Upper lobe of left lung (tissue), 6 donors: ENCODE data around the gene CIRBP. TPM values are rescaled to one million over a fixed set of nuclear protein-coding genes. Genes with fewer than 3 reads are reported as not detected.
A peak's percentile ranks its signal among the peaks of the same experiment; 100 is the strongest.

Source experiments
- ATAC-seq, 2 donors: fragments of 200-7000 bp; cut with Tn5 transposase; one replicate each; pipeline ENCODE4 v1.9.1; 2022; ENCODE audit warnings: mild to moderate bottlenecking in 2 of 2, moderate library complexity in 2 of 2; ENCODE audit not compliant: low FRiP score in 2 of 2
- DNase-seq, 2 donors: peaks; one replicate each; pipeline ENCODE4 v3.0.0-alpha.2; 2019 to 2020
- H3K27ac ChIP-seq, 4 donors: fragments of 200-600 bp; sonication (generic); one replicate each; pipeline ENCODE4 v1.5.1; 2016 to 2019
- H3K27me3 ChIP-seq, 4 donors: fragments of 200-600 bp; sonication (generic); one replicate each; pipeline ENCODE4 v1.5.1; 2017 to 2019
- H3K36me3 ChIP-seq, 4 donors: fragments of 200-600 bp; sonication (generic); one replicate each; pipeline ENCODE4 v1.5.1; 2016 to 2019
- H3K4me1 ChIP-seq, 4 donors: fragments of 200-600 bp; sonication (generic); one replicate each; pipeline ENCODE4 v1.5.1; 2018 to 2019
- H3K4me3 ChIP-seq, 4 donors: fragments of 200-600 bp; sonication (generic); one replicate each; pipeline ENCODE4 v1.5.1; 2017 to 2019; ENCODE audit warnings: mild to moderate bottlenecking in 2 of 4, moderate library complexity in 1 of 4
- H3K9me3 ChIP-seq, 4 donors: fragments of 200-600 bp; sonication (generic); one replicate each; pipeline ENCODE4 v1.5.1; 2018 to 2019
- CTCF ChIP-seq, 6 experiments: fragments of 450-650 bp in 4 of 6; fragments of 200-600 bp in 2 of 6; sonication (generic) in 2 of 6; IDR thresholded peaks; one replicate each; pipeline ENCODE4 v1.5.1; 2016 to 2019; ENCODE audit warnings: antibody characterized with exemption in 6 of 6
- EP300 ChIP-seq, 4 donors: sonication (generic); formaldehyde crosslinking; IDR thresholded peaks; one replicate each; pipeline ENCODE4 v1.5.1; 2017; ENCODE audit warnings: antibody characterized with exemption in 4 of 4, control low read depth in 2 of 4
- POLR2A ChIP-seq, 4 donors: fragments of 450-650 bp; IDR thresholded peaks; one replicate each; pipeline ENCODE4 v1.5.1; 2016 to 2017; ENCODE audit warnings: antibody characterized with exemption in 4 of 4, mild to moderate bottlenecking in 2 of 4
- POLR2AphosphoS5 ChIP-seq, 2 donors: sonication (generic); formaldehyde crosslinking; IDR thresholded peaks; one replicate each; pipeline ENCODE4 v1.5.1; 2017; ENCODE audit warnings: antibody characterized with exemption in 2 of 2
- WGBS, 2 donors: methylation state at CpG; one replicate each; pipeline ENCODE4 v1.1.5; 2017 to 2018; 5-methylcytosine and 5-hydroxymethylcytosine counted together
- total RNA-seq, 6 donors: library from RNA; depleted of rRNA in 4 of 6; stranded (reverse); fragments of >200 nt in 4 of 6; gene quantifications; one replicate each; pipeline versions ENCODE4 v1.1.0 to v1.2.1, GENCODE V29; 2016 to 2021
- donor health status: DM: no; HTN: no; CAD: no; lungs with moderate emphysema.
- donor health status: DM: no; HTN: yes; CAD: no; lungs with severe emphysema.

The CIRBP gene
- total RNA-seq, 6 donors from 2014 or later, result 326 to 1,348 (median 441) TPM

- Histone ChIP-seq H3K4me3 (peak overlapping the region; percentile 47 to 66 (median 56)), H3K27ac (peak overlapping the region; percentile 85 to 100 (median 93)), H3K9me3 (no peaks in the 10 kb centered on the region), H3K36me3 (peaks cover 4 to 13% (median 5%) of the 10 kb centered on the region in 4 donors), H3K4me1 (peaks cover 72 to 89% (median 80%) of the 10 kb centered on the region in 4 donors), H3K27me3 (no peaks in the 10 kb centered on the region)
- ATAC-seq, result peak; percentile 76
- WGBS, 2 donors, result 4 to 10% methylated on average over 16 to 51 of the region's 84 CpGs
- TF ChIP-seq POLR2AphosphoS5 (IDR thresholded peaks at IDR 0.05) (peak; percentile 49 to 65), CTCF (IDR thresholded peaks at IDR 0.05) (peak in 2 of 6 experiments; percentile 37 to 40), POLR2A (IDR thresholded peaks at IDR 0.05) (peak in 1 of 4 donors; percentile 32), EP300 (IDR thresholded peaks at IDR 0.05) (peak in 1 of 4 donors; percentile 29)
- DNase-seq, result peak; percentile 95 to 98
Measured at GRCh38 chr19:1266129-1266915, 2.8 kb upstream of the CIRBP start.

GRCh38 chr19:1266916-1267476 lies 2.1 kb upstream of the CIRBP start:
- H3K36me3 ChIP-seq, result peaks cover 7 to 19% (median 12%) of the 10 kb centered on the region in 4 donors
- peak overlapping the region; percentile 85 to 100 (median 93) for H3K27ac ChIP-seq
- H3K4me3 ChIP-seq, result peak overlapping the region; percentile 47 to 66 (median 56)
- H3K9me3 ChIP-seq, result no peaks in the 10 kb centered on the region
- TF ChIP-seq POLR2A (IDR thresholded peaks at IDR 0.05) (no peak), EP300 (IDR thresholded peaks at IDR 0.05) (peak in 1 of 4 donors; percentile 36), CTCF (IDR thresholded peaks at IDR 0.05) (peak; percentile 97 to 100 (median 100)), POLR2AphosphoS5 (IDR thresholded peaks at IDR 0.05) (peak in 1 of 2 donors; percentile 34)
- 0 to 1% methylated on average over 5 to 34 of the region's 59 CpGs for WGBS, 2 donors
- no peaks in the 10 kb centered on the region for H3K27me3 ChIP-seq
- ATAC-seq, result peak in 1 of 2 donors; percentile 66
- peaks cover 72 to 89% (median 80%) of the 10 kb centered on the region in 4 donors for H3K4me1 ChIP-seq
- peak; percentile 78 to 98 for DNase-seq

- Histone ChIP-seq H3K4me1 (peaks cover 72 to 89% (median 79%) of the 10 kb centered on the region in 4 donors), H3K27ac (peak overlapping the region in 2 of 4 donors; percentile 55 to 100), H3K27me3 (no peaks in the 10 kb centered on the region), H3K4me3 (peak overlapping the region in 2 of 4 donors; percentile 51 to 60), H3K36me3 (peaks cover 13 to 26% (median 18%) of the 10 kb centered on the region in 4 donors), H3K9me3 (no peaks in the 10 kb centered on the region)
- no peak for TF ChIP-seq CTCF (IDR thresholded peaks at IDR 0.05)
- TF ChIP-seq POLR2AphosphoS5 (IDR thresholded peaks at IDR 0.05), result no peak
- TF ChIP-seq EP300 (IDR thresholded peaks at IDR 0.05), result no peak
- TF ChIP-seq POLR2A (IDR thresholded peaks at IDR 0.05), result no peak
- ATAC-seq (no peak), DNase-seq (peak in 1 of 2 donors; percentile 85)
- WGBS, 2 donors, result 18 to 40% methylated on average over 9 to 24 of the region's 35 CpGs
Measured at GRCh38 chr19:1267477-1268225, 1.5 kb upstream of the CIRBP start.

GRCh38 chr19:1268226-1269064 lies 687 bp upstream of the CIRBP start:
- ATAC-seq (no peak), DNase-seq (peak in 1 of 2 donors; percentile 87)
- peaks cover 73 to 89% (median 80%) of the 10 kb centered on the region in 4 donors for H3K4me1 ChIP-seq

More at GRCh38 chr19:1268226-1269064, 687 bp upstream of the CIRBP start:
- Histone ChIP-seq H3K27ac (peak overlapping the region; percentile 55 to 100 (median 99)), H3K9me3 (no peaks in the 10 kb centered on the region), H3K27me3 (no peaks in the 10 kb centered on the region), H3K36me3 (peaks cover 21 to 34% (median 26%) of the 10 kb centered on the region in 4 donors), H3K4me3 (peak overlapping the region in 3 of 4 donors; percentile 65 to 89 (median 80))
- TF ChIP-seq POLR2A (IDR thresholded peaks at IDR 0.05), result no peak
- TF ChIP-seq CTCF (IDR thresholded peaks at IDR 0.05), result no peak
- TF ChIP-seq EP300 (IDR thresholded peaks at IDR 0.05), result no peak
- no peak for TF ChIP-seq POLR2AphosphoS5 (IDR thresholded peaks at IDR 0.05)
- WGBS, 2 donors, result 54 to 59% methylated on average over 30 to 40 of the region's 40 CpGs
